ENCODE results near the gene ST6GALNAC2.
"Not testable (repeated sequence)": the region's sequence is repeated elsewhere in the genome, so short reads cannot be mapped to it uniquely, and the experiment has no call there.

ST6GALNAC2 gene

DNA sequence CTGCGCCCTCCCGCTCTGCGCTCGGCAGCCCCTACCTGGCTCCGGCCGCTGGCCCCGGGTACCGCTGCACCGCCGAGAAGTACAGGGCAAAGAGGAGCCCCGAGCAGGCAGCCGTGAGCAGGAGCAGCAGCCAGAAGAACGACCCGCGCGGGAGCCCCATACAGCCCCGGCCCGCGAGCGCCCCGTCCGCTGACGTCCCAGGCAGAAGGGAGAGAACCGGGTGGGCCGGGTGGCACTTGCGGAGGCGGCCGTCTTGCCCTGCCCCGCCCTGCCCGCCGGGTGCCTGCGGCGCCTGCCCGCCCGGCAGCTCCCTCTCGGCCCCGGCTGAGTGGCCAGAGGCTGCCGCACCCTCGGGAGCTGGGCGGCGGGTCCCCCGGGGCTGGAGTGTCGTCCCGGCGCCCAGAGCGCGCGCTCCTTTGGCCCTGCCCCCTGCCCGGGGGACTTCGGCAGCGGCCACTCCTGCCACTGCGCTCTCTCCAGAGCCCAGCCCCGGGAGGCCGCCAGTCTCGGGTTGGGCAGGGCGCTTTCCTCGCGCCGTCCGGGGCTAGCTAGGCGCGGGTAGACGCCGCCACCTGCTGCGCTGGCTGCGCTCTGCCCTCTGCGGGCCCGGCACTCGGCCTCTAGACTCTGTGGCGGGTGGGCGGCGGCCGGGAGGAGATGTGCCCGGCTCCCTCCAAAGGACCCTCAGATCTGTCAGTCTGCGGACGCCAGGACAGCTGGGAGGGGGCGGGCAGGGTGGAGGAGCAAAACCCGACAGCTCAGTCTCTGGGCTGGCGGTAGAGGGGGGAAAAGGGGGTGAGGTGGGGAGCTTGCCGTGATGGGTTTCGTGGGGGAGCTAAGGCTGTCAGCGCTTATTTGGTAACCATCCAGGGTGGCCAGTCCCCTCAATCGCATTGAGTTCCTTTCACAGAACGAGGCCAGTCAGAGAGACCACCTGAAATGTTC lies at the start of gene ST6GALNAC2:
ST6GALNAC2 (minus strand) TSS at position 212 of the 945 bp plus-strand sequence; CDS start at position 160, 52 bp downstream.
- peak; percentile 41 for DNase-seq

DNA sequence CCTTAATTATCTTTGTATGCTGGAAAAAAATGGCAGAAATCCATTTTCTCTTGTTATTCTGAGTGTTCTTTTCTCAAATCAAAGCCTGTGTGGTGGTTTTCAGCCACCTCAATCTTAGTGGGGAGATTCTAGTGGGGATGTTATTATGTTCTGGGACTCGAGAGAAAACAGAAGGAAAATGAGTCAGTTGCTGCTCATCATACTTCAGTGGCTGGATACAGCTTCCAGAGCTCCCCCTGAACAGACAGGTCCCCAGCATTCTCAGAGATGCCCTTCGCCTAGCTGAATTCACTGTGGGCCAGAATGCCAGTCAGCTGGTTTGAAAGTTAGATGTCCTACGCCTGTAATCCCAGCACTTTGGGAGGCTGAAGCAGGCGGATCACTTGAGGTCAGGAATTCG lies 49.4 kb upstream of the ST6GALNAC2 start:
- DNase-seq, result no peak

DNA sequence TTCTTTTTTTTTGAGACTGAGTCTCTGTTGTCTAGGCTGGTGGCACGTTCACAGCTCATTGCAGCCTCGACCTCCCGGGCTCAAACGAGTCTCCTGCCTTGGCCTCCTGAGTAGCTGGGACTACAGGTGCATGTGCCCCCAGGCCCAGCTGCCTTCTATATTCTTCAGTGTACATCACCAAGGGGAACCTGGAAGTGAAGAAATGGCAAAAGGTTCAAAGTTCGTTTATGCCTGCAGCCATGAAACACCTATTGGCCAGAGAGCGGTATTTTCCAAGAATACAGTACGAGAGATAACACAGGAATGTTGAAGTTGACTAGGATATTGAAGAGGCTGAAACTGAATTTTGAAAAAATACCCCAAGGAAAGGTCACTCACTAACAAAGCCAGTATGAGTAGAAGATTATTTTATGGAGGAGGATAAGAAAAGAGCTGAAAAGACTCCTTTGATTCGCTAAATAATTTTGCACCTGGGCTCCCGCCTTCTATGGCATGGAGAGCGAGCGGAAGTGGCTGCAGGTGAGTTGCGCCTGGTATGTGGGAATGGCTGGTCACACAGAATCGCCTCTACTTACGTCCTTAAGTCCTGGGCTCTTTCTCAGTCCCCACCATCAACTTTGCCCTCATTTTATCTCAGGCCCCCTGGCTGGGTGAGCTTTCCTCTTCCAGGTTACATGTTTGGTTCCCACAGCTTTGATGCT lies 48.1 kb upstream of the ST6GALNAC2 start:
- no peak for DNase-seq

DNA sequence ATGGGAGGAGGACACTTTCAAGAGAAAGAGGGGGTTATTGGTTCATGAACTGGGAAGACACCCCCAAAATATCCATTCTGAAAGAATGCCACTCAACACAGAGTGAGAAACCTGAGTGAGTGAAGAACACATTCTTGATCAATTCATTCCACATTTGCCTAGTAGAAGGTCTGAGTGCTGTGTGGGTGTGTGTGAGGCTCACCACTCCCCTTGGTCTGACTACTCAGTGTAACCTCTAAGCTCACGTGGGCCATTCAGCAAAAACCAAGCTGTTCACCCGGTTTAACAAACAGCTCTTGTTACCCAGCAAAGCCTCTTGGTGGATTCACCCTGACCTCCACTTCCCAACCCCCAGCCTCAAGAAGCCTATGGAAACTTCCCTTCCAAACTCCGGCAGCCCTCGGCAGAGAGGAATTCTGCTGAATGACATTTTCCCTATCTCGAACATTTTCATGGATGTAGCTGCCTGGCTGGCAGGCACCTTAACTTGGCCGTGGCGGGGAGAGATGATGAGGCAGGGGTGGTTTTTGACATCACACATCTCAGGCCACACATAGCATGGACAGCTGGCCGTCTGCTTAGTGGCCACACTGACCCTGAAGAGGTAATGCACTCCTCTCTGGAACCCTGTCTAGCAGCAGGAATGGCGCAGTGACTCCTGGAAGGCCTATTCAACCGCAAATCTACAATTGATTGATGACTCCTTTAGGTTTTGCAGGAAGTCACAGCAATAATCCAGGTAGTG lies 46.3 kb upstream of the ST6GALNAC2 start:
- no peak for DNase-seq

DNA sequence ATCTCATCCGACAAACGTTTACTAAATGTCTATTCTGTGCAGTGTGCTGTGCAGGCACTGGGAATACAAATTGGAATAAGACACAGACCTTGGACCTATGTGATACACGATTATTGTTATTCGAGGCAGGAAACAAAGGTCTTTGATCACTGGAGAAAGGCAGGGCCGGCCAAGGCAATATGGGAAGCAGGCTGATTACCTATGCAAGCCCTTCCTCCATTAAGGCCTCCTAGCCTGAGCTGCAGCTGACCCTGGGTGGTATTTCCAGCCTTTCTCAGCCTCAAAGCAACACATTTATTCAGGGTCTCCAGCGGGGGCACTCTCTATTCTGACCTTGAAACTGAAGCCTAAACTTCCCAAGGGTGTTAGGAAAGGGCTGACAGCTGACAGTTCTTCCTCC lies 44.5 kb upstream of the ST6GALNAC2 start:
- DNase-seq, result no peak

DNA sequence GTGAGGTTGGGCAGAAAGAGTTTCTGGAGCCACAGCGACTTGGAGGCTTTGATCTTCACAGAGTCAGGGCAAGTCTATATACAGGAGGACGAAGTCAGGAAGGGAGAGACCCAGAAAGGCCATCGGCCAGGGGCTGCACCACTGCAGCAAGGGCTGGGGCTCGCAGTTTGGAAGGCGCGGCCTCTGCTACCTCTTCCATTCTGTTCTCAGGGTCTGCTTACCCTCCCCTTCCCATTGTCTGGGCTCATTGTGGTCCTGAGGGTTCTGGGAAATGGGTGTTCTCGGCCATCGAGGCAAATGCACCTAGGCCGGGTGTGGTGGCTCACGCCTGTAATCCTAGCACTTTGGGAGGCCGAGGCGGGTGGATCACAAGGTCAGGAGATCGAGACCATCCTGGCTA lies 41.9 kb upstream of the ST6GALNAC2 start:
- DNase-seq, result no peak

DNA sequence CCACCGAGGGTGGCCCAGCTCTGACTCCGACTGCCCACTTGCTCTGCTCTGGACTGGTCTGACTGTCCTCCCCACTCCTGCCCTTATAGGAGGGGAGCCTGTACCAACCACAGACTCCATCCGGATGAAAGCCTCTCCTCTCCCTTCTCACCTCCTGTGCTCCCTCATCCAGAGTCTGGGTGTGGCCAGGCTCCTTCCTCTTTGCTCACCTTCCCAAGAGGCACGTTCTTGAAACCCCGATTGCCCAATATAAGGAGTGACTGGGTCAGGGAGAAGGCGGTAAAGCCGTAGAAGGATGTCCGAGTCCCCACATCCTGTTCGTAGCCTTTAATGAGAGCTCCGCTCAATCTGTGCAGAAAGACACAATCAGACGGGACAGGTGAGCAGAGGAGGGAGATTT lies 40.8 kb upstream of the ST6GALNAC2 start:
- no peak for DNase-seq

DNA sequence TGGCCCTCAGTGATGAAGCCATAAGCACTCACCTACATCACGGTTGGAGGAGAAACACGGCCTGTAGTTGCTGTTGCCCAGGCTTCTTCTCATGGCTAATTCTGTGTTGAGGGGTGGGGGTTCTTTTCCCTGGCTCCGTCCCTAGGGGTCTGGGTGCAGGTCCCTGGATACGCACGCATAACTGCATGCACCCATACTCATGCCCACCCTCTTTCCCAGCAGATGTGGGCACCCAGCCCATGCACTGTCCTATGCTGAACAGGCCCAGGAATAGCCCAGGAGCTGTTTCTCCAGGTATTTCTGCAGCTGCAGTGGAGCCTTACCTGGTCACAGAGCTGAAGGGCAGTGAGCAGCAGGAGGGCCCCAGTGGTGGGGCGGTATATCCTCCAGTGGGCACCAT lies 39.8 kb upstream of the ST6GALNAC2 start:
- no peak for DNase-seq

DNA sequence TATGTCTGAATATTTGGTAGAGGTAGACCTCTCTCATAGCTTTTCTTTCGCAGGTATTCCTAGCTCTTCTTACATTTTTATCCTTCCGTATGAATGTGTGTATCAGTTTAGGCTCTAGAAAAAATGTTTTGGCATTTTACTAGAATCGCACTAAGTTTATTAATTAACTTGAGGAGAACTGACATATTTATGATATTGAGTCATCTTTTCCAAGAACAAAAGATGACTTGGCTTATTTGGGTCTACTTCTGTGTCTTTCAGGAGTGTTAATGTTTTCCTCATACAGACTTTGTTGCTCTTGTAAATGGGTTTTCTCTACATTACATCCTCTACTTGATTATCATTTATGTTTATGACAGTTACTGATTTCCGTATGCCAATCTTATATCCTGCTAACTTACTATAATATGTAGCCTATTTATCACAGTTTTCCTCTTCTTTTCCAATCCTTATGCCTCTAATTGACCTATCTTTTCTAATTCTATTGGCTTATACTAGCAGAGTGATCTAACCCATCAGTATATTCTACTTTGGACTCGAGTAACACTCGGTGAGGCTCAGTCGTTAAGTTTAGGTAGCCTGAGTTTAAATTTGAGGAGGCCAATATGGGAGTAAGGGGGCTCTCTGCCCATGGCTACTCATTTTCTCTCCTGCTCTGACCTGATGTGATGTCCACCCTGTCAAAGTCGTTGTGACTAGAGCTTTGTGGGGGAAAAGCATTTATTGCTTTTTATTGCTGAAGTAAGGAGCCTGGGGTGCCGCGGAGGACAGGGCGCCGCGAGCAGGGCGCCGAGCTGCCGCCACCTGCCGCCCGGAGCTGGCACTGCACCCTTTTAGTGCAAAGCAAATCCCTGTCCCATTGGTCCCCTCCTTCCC lies 37.8 kb upstream of the ST6GALNAC2 start:
- peak; percentile 59 for DNase-seq

DNA sequence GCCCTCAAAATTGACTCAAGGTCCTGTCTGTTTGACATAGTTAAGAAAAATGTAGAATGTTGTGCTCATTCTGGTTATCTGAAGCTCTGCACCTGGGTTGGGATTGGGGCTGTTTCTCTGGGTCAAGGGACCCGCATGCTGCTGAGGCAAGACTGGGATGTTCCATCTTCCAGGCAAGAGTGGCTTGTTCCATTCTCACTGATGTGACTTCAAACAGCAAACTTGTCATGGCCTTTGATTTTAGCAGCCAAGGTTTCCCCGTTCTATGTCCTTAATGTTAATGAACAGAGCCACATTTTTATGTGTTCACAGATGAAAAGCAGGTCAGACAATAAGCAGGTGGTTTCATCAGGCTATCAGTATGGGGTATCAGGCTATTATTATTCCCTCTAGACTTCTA lies 32.2 kb upstream of the ST6GALNAC2 start:
- DNase-seq, result no peak

DNA sequence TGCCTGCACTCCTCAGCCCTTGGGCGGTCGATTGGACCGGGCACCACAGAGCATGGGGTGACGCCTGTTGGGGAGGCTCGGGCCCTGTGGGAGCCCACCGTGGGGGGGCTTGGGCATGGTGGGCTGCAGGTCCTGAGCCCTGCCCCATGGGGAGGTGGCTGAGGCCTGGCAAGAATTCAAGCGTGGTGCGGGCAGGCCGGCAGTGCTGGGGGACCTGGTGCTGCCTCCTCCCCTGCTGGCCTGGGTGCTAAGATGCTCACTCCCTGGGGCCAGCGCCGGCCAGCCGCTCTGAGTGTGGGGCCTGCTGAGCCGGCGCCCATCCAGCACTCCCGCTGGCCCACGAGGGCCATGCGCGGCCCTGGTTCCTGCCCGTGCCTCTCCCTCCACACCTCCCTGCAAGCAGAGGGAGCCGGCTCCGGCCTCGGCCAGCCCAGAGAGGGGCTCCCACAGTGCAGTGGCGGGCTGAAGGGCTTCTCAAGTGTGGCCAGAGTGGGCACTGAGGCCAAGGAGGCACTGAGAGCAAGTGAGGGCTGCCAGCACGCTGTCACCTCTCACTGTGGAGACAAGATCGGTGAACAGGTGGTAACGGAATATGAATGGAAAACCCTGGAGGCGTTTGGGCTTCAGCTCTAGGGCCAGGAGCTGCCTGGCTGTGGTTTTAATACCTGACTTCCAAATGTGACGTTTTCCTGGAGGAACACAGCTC lies 29.4 kb upstream of the ST6GALNAC2 start:
- no peak for DNase-seq

DNA sequence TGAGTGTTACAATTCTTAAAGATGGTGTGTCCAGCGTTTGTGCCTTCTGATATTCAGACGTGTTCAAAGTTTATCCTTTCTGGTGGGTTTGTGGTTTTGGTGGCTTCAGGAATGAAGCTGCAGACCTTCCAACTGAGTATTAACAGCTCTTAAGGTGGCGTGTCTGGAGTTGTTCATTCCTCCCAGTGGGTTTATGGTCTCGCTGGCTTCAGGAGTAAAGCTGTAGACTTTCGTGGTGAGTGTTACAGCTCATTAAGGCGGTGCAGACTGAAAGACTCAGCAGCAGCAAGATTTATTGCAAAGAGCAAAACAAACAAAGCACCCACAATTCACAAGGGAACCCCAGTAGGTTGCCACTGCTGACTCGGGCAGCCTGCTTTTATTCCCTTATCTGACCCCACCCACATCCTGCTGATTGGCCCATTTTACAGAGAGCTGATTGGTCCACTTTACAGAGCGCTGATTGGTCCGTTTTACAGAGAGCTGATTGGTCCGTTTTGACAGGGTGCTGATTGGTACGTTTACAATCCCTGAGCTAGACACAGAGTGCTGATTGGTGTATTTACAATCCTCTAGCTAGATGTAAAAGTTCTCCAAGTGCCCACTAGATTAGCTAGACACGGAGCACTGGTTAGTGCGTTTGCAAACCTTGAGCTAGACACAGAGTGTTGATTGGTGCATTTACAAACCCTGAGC lies 28.6 kb upstream of the ST6GALNAC2 start:
- not testable (repeated sequence) for DNase-seq

DNA sequence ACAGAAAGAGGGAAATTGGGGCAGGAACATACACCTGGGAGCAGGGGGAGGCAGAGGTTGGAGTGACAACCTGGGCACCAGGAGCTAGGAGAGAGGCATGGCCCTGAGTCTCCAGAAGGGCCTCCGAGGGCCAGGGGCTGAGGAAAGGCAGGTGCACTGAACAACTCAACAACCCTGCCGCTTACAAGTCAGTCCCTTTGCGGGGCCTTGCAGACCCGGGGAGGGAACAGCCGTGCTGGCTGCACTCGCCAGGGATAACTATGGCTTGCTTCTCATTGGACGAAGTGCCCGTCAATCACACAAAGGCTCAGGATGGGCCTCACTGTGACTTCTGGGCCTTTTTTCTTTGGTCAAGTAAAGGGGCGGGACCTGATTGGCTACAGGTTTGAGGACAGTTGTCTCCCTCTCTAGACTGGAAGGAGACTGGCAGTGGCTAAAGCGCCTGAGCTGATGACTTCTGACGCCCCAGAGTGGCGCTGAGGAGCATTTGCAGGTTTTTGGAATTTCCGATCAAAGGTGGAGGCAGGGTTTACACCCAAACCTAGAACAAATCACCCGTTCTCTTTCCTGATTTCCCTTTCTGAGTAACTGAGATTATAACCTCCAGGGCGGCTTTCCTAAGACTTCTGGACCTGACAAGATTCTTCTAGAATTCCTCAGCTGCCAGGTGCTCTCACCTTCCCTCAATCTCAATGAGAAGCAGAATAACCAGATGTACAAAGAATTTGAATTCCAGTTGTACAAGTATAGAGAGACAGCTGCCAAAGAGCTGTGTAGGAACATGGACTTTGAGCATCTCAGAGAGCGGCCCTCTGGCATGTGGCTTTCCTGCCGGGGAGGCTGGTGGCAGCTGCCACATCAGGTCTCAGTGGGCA lies 27.6 kb upstream of the ST6GALNAC2 start:
- DNase-seq, result no peak

DNA sequence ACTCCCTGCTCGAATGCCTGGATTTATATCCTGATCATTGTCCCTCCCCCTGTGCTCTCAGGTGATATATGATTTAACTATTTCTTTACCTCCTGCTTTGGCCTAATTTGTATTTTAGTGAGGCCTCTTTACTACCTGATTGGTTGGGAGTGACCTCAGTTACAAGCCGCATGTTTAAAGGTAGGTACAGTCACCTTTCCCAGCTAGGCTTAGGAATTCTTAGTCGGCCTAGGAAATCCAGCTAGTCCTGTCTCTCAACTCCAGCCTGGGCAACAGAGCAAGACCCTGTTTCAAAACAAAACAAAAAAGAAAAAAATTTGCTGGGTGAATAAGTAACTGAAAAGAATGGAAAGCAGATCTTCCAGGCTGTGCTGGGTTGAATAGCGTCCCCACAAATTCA lies 26.8 kb upstream of the ST6GALNAC2 start:
- DNase-seq, result no peak

DNA sequence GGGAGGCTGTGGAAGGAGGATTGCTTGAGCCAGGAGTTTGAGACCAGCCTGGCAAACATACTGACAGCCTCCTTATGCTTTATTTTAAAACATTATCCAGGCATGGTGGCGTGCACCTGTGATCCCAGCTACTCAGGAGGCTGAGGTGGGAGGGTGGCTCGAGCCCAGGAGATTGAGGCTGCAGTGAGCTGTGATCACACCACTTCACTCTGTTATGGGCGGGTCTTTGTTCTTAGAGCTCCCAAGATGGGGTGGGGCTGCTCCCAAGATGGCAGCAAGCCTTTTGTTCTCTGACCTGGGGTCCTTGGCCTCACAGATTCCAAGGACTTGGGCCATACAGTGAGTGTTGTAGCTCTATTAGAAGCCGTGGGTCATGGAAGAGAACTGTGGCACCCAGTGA lies 26.1 kb upstream of the ST6GALNAC2 start:
- no peak for DNase-seq

DNA sequence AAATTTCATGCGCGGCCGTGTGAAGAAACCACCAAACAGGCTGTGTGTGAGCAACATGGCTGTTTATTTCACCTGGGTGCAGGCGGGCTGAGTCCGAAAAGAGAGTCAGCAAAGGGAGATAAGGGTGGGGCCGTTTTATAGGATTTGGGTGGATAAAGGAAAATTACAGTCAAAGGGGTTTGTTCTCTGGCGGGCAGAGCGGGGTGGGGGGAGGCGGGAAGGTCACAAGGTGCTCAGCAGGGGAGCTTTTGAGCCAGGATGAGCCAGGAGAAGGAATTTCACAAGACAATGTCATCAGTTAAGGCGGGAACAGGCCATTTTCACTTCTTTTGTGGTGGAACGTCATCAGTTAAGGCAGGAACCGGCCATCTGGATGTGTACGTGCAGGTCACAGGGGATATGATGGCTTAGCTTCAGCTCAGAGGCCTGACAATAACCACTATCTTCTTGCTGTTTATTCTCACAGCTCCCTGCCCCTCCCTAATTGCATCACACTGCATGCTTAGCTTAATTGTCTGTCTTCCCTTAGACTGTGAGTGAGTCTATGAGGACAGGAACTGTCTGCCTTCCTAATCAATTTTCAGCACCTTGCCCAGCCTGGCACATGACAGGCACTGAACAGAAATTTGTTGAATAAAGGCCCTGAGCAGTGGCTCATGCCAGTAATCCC lies 25.6 kb upstream of the ST6GALNAC2 start:
- not testable (repeated sequence) for DNase-seq

DNA sequence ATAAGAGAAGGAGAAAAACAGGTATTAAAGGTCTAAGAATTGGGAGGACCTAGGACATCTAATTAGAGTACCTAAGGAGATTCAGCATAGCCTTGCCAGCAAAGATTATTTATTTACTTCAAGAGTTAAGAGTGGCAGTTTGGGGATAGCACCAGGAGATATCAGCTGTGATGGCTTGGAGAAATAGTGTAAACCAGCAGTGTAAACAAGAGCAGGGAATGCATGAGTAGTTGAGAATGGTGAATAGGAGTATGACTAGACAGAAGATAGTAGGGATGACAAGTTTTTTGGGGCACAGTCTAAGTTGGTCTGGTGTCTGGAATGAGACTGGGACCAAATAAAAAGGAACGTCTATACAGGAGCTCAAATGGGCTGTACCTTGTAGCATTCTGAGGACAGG lies 21.0 kb upstream of the ST6GALNAC2 start:
- DNase-seq, result not testable (repeated sequence)

DNA sequence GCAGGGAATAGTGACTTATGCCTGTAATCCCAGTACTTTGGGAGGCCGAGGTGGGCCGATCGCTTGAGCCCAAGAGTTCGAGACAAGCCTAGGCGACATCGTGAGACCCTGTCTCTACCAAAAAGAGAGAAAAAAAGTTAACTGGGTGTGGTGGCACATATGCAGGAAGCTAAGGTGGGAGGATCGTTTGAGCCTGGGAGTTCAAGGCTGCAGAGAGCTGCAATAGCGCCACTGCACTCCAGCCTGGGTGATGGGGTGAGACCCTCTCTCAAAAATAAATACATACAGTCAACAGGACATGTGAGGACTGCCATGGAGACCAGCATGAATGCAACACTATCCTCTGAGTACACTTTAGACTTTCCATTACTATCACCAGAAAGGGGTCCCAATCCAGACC lies 15.4 kb upstream of the ST6GALNAC2 start:
- DNase-seq, result no peak

DNA sequence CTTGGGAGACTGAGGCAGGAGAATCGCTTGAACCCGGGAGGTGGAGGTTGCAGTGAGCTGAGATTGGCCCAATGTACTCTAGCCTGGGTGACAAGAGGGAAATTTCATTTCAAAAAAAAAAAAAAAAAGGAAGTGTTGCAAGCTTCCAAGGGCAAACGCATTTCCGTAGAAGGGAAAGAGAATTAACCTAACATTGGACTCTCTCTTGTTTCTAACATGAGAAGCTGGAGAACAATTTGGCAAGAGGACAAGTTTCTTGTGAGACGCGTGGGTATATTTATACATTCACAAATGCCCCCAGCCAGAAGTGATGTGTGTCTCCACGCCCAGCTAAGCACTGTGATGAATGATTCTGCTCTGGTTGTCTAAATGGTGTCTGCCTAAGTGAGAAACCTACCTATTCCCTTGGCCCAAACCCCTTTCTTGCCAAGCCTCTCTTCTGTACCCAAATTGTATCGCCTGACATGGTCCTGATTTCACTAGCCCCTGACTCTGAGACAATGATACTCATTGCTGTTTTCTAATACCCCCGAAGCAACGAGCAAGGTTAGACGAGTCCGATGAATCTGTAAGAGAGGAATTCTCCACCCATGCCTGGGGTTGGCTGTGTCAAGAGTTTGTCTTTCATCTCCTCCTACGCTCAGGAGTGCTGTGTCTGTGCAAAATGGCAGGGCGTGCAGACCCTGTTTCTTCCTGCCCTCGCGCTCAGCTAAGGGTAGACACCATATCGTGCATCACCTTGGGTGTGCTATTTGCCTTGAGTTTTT lies 14.2 kb upstream of the ST6GALNAC2 start:
- no peak for DNase-seq

Measured in hematopoietic multipotent progenitor cell treated with erythropoietin and hydrocortisone succinate and interleukin-3 and kit ligand, for 8 days (in vitro differentiated cells).